Loucy (cell line): Measurements from ENCODE around the gene CSTF3.

Source experiments
- H2AFZ ChIP-seq: fragments of 200-600 bp; sonication (generic); 2 replicates; pipeline ENCODE4 v1.6.0; 2016; ENCODE audit warnings: antibody characterized with exemption, mild to moderate bottlenecking, low read length, moderate library complexity
- H3F3A ChIP-seq: fragments of 200-600 bp; 2 replicates; pipeline ENCODE4 v1.6.0; 2016; ENCODE audit warnings: antibody characterized with exemption, low read depth, mild to moderate bottlenecking
- H3K27me3 ChIP-seq: fragments of 200-600 bp; sonication (generic); 2 replicates; pipeline ENCODE4 v1.6.1; 2014; ENCODE audit warnings: low read length, mild to moderate bottlenecking; ENCODE audit not compliant: insufficient read depth, poor library complexity, severe bottlenecking
- H3K36me3 ChIP-seq: fragments of 200-600 bp; sonication (generic); 2 replicates; pipeline ENCODE4 v1.6.1; 2016; ENCODE audit warnings: low read length; ENCODE audit not compliant: insufficient read depth
- H3K4me1 ChIP-seq: fragments of 200-600 bp; sonication (generic); 2 replicates; pipeline ENCODE4 v1.5.1; 2014; ENCODE audit warnings: low read length, mild to moderate bottlenecking; ENCODE audit not compliant: insufficient read depth, poor library complexity, severe bottlenecking
- H3K4me2 ChIP-seq: fragments of 200-600 bp; sonication (generic); 2 replicates; pipeline ENCODE4 v1.6.0; 2014; ENCODE audit warnings: antibody characterized with exemption, low read length, low read depth, mild to moderate bottlenecking; ENCODE audit not compliant: poor library complexity, severe bottlenecking
- H3K4me3 ChIP-seq: fragments of 200-600 bp; sonication (generic); 2 replicates; pipeline ENCODE4 v1.5.1; 2014; ENCODE audit warnings: low read length, mild to moderate bottlenecking, mixed read lengths; ENCODE audit not compliant: poor library complexity, severe bottlenecking
- H3K79me2 ChIP-seq: fragments of 200-600 bp; sonication (generic); 2 replicates; pipeline ENCODE4 v1.6.1; 2014; ENCODE audit warnings: low read length; ENCODE audit not compliant: insufficient read depth
- H3K9ac ChIP-seq: fragments of 200-600 bp; sonication (generic); 2 replicates; pipeline ENCODE4 v1.6.0; 2014; ENCODE audit warnings: mild to moderate bottlenecking, low read depth, low read length, moderate library complexity; ENCODE audit not compliant: poor library complexity, severe bottlenecking
- H3K9me2 ChIP-seq: fragments of 200-600 bp; sonication (generic); replicated peaks from 2 replicates; pipeline ENCODE4 v1.6.1; 2016; ENCODE audit warnings: low read depth, low read length, mixed read lengths
- H3K9me3 ChIP-seq: fragments of 200-600 bp; sonication (generic); 2 replicates; pipeline ENCODE4 v1.6.1; 2014; ENCODE audit warnings: mild to moderate bottlenecking, antibody characterized with exemption, low read length, low read depth; ENCODE audit not compliant: insufficient read depth
- H4K20me1 ChIP-seq: fragments of 200-600 bp; sonication (generic); 2 replicates; pipeline ENCODE4 v1.6.0; 2014; ENCODE audit warnings: antibody characterized with exemption, low read length, mild to moderate bottlenecking; ENCODE audit not compliant: insufficient read depth, poor library complexity, severe bottlenecking
- EZH2phosphoT487 ChIP-seq: fragments of 200-600 bp; IDR thresholded peaks from 2 replicates; pipeline ENCODE4 v1.6.1; 2018; ENCODE audit warnings: antibody characterized with exemption, mild to moderate bottlenecking, moderate library complexity, borderline replicate concordance
- TF ChIP-seq, protein P1 (sequence below): fragments of 200-600 bp; sonication (generic); conservative IDR thresholded peaks from 2 replicates; pipeline ENCODE4 v1.5.1; 2014; ENCODE audit warnings: mild to moderate bottlenecking, antibody characterized with exemption, low read length

The CSTF3 gene

DNA sequence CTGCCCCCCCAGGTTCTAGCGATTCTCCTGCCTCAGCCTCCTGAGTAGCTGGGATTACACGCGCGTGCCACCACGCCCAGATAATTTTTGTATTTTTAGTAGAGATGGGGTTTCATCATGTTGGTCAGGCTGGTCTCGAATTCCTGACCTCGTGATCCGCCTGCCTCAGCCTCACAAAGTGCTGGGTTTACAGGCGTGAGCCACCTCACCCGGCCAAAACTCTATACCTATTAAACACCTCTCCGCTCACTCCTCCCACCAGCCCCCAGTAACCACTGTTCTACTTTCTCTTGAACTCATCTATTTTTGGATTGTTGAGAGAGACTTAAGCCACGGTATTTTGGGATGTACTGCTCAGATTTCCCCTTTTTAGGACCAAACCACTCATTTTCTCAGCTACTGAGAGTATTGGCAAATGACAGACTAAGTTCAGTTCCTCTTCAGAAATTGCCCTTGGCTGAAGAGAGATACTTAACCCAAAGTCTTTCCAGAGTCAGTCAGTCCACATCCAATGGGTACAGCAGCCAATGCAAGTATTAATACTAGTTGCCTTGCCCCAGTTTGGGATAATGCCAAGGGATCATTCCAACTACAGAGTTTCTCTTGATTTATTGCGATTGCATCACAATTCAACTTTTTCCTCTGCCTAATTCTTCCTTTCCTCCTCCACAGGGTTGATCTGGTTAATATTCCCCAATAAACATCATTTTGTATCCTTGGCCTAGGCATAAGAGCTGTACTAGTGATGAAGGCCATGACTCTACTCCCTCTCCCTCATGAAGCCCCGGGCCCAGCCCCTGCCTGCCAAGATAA, 36.8 kb upstream of the CSTF3 start:
- Histone ChIP-seq H3K9me2 (no peaks in the 10 kb centered on the region), H3F3A (no peaks in the 10 kb centered on the region), H4K20me1 (no peaks in the 10 kb centered on the region), H3K9ac (no peak overlapping the region), H3K4me2 (no peak overlapping the region), H3K4me3 (no peak overlapping the region), H3K9me3 (no peaks in the 10 kb centered on the region), H3K4me1 (no peaks in the 10 kb centered on the region), H3K36me3 (no peaks in the 10 kb centered on the region), H2AFZ (no peak overlapping the region), H3K27me3 (no peaks in the 10 kb centered on the region), H3K79me2 (no peaks in the 10 kb centered on the region)
- TF ChIP-seq, protein P1, sequence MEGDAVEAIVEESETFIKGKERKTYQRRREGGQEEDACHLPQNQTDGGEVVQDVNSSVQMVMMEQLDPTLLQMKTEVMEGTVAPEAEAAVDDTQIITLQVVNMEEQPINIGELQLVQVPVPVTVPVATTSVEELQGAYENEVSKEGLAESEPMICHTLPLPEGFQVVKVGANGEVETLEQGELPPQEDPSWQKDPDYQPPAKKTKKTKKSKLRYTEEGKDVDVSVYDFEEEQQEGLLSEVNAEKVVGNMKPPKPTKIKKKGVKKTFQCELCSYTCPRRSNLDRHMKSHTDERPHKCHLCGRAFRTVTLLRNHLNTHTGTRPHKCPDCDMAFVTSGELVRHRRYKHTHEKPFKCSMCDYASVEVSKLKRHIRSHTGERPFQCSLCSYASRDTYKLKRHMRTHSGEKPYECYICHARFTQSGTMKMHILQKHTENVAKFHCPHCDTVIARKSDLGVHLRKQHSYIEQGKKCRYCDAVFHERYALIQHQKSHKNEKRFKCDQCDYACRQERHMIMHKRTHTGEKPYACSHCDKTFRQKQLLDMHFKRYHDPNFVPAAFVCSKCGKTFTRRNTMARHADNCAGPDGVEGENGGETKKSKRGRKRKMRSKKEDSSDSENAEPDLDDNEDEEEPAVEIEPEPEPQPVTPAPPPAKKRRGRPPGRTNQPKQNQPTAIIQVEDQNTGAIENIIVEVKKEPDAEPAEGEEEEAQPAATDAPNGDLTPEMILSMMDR = no peak
- no peak for TF ChIP-seq EZH2phosphoT487

DNA sequence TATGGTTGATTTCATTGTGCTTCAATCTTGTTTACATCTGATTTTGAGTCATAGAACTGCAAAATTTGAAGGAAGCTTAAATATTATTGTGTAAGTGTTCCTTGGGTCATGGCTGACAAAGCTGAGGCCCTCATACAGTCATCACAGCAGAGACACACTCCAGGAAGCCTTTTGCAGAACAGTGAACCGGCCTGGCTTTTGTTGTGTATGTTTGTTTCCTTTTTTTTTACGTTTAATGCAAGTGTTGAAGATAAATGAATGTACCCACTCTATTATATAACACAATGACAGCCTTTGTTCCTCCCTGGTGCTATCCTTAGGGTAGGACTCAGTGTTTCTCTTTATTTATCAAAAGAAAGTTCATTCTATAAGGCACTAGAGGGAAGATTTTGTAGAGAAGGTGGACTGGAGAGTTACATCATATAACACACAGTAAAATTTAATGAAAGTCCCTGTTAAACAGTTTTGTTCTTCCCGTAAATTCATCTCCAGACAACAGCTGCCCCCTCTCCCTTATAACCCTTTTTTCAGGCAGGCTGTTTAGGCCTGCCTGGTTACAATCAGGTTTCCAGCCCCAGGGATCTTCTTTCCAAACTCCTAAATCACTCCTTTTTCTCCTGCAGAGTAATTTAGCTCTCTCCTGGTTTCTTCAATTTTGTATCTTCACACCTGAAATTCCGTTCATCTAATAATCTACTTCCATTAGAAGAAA, 34.3 kb upstream of the CSTF3 start:
- H3K79me2 ChIP-seq = no peaks in the 10 kb centered on the region
- H3K9me3 ChIP-seq = no peaks in the 10 kb centered on the region
- H2AFZ ChIP-seq = no peak overlapping the region
- H4K20me1 ChIP-seq = no peaks in the 10 kb centered on the region
- H3K4me2 ChIP-seq = no peak overlapping the region
- no peaks in the 10 kb centered on the region for H3F3A ChIP-seq
- H3K27me3 ChIP-seq = no peaks in the 10 kb centered on the region
- no peak overlapping the region for H3K9ac ChIP-seq
- H3K4me3 ChIP-seq = no peak overlapping the region
- no peak for TF ChIP-seq EZH2phosphoT487
- TF ChIP-seq, protein P1 = no peak
- no peaks in the 10 kb centered on the region for H3K4me1 ChIP-seq
- H3K9me2 ChIP-seq = no peaks in the 10 kb centered on the region
- H3K36me3 ChIP-seq = no peaks in the 10 kb centered on the region

DNA sequence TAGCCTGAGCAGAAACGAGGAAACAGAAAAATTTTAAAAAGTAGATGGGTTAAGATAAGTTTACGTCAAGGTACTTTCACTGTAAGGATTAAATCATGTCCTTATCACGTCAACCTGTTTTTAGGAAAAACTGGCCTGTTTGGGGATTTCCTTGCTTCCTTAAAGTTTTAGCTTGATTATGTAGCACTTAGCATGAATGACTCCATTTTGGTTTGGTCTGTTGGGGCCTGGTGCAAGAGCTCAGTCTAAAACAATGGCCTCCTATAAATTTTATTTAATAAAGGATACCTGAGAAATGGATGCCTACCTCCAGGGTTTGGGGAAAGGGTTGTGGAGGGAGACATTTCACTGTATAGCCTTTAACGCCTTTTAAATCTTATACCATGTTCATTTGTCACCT, 33.2 kb upstream of the CSTF3 start:
- Histone ChIP-seq H3K79me2 (no peaks in the 10 kb centered on the region), H3K4me3 (no peak overlapping the region), H3F3A (no peaks in the 10 kb centered on the region), H4K20me1 (no peaks in the 10 kb centered on the region), H3K9me3 (no peaks in the 10 kb centered on the region), H3K4me1 (no peaks in the 10 kb centered on the region), H3K36me3 (no peaks in the 10 kb centered on the region), H3K9me2 (no peaks in the 10 kb centered on the region), H2AFZ (no peak overlapping the region), H3K27me3 (no peaks in the 10 kb centered on the region), H3K4me2 (no peak overlapping the region), H3K9ac (no peak overlapping the region)
- no peak for TF ChIP-seq EZH2phosphoT487
- TF ChIP-seq, protein P1 = no peak
